Testis (tissue), 3 donors: ENCODE data around the gene ABCB9. TPM values are rescaled to one million over a fixed set of nuclear protein-coding genes. Genes with fewer than 3 reads are reported as not detected.
A peak's percentile ranks its signal among the peaks of the same experiment; 100 is the strongest.

Experiments used
- DNase-seq: peaks from one replicate; pipeline ENCODE4 v3.0.0-alpha.2; 2019
- H3K27ac ChIP-seq, 2 donors: fragments of 200-600 bp; sonication (generic); one replicate each; pipeline ENCODE4 v1.5.1; 2019
- H3K27me3 ChIP-seq: fragments of 200-600 bp; sonication (generic); one replicate; pipeline ENCODE4 v1.5.1; 2019
- H3K36me3 ChIP-seq: fragments of 200-600 bp; sonication (generic); one replicate; pipeline ENCODE4 v1.5.1; 2017; ENCODE audit warnings: low read depth; ENCODE audit errors: missing control alignments
- H3K4me1 ChIP-seq: fragments of 200-600 bp; sonication (generic); one replicate; pipeline ENCODE4 v1.5.1; 2019
- H3K4me3 ChIP-seq, 2 donors: fragments of 200-600 bp; sonication (generic); one replicate each; pipeline ENCODE4 v1.5.1; 2017 to 2019
- H3K9me3 ChIP-seq: fragments of 200-600 bp; sonication (generic); one replicate; pipeline ENCODE4 v1.5.1; 2017
- CTCF ChIP-seq, 3 experiments: fragments of 450-650 bp in 2 of 3; fragments of 200-600 bp in 1 of 3; sonication (generic) in 1 of 3; IDR thresholded peaks; one replicate each; pipeline ENCODE4 v1.5.1; 2016 to 2019; ENCODE audit warnings: antibody characterized with exemption in 3 of 3, mild to moderate bottlenecking in 2 of 3, moderate library complexity in 1 of 3
- POLR2A ChIP-seq: fragments of 450-650 bp; IDR thresholded peaks from one replicate; pipeline ENCODE4 v1.6.1; 2017; ENCODE audit warnings: antibody characterized with exemption, mild to moderate bottlenecking, moderate library complexity
- WGBS, 2 donors: methylation state at CpG; one replicate each; pipeline ENCODE4 v1.1.5; 2018; 5-methylcytosine and 5-hydroxymethylcytosine counted together
- intact Hi-C: fragments of 100-400 bp; cut with DNase I; formaldehyde crosslinking; loops from one replicate; pipeline ENCODE4 v1.15.1; 2023; ENCODE audit warnings: low total_unique reads
- polyA plus RNA-seq: library from polyadenylated mRNA; stranded (reverse); fragments of 350-450 nt; fragmentation: Illumina TruSeq; extraction: RNeasy Lipid Tissue Mini Kit (QIAGEN cat#74804); gene quantifications from one replicate; pipeline ENCODE4 v1.2.3, GENCODE V29; 2014; ENCODE audit warnings: low read depth, low replicate concordance; ENCODE audit not compliant: insufficient read depth
- total RNA-seq, 2 donors: library from RNA; depleted of rRNA; stranded (reverse); fragments of >200 nt; gene quantifications; one replicate each; pipeline ENCODE4 v1.2.3, GENCODE V29; 2016

ABCB9 gene
- total and polyA plus RNA-seq, 3 donors from 2014 or later: 41.6 to 82.8 (median 75.3) TPM

- Histone ChIP-seq H3K27me3 (no peaks in the 10 kb centered on the region), H3K4me3 (no peak overlapping the region), H3K9me3 (no peaks in the 10 kb centered on the region), H3K27ac (no peak overlapping the region), H3K36me3 (no peaks in the 10 kb centered on the region), H3K4me1 (peaks cover 39% of the 10 kb centered on the region)
- TF ChIP-seq POLR2A (no peak), CTCF (IDR thresholded peaks at IDR 0.05) (no peak)
- WGBS, 2 donors: 74% methylated on average over 13 to 19 of the region's 19 CpGs
- no peak for DNase-seq
- intact Hi-C loops: no loop called here
These were observed 1.6 kb downstream of the ABCB9 start for GRCh38 chr12:122964439-122965257.

GRCh38 chr12:122963941-122964265 lies 2.4 kb downstream of the ABCB9 start:
- 18 to 27% methylated on average over 2 to 8 of the region's 8 CpGs for WGBS, 2 donors
- Histone ChIP-seq H3K9me3 (no peaks in the 10 kb centered on the region), H3K4me1 (peaks cover 39% of the 10 kb centered on the region), H3K36me3 (no peaks in the 10 kb centered on the region), H3K27ac (no peak overlapping the region), H3K27me3 (no peaks in the 10 kb centered on the region), H3K4me3 (no peak overlapping the region)
- TF ChIP-seq POLR2A: no peak
- no peak for TF ChIP-seq CTCF (IDR thresholded peaks at IDR 0.05)
- intact Hi-C loops: no loop called here
- DNase-seq: peak; percentile 84

GRCh38 chr12:122961531-122962329 lies 4.5 kb downstream of the ABCB9 start:
- intact Hi-C loops: no loop called here
- WGBS, 2 donors: 74 to 82% methylated on average over 10 of the region's 10 CpGs
- no peak for DNase-seq

GRCh38 chr12:122960193-122960569 lies 6.1 kb downstream of the ABCB9 start:
- no peak for DNase-seq
- TF ChIP-seq POLR2A (no peak), CTCF (IDR thresholded peaks at IDR 0.05) (no peak)
- H3K27me3 ChIP-seq: no peaks in the 10 kb centered on the region
- peaks cover 36% of the 10 kb centered on the region for H3K4me1 ChIP-seq
- H3K27ac ChIP-seq: no peak overlapping the region
- H3K36me3 ChIP-seq: no peaks in the 10 kb centered on the region
- H3K4me3 ChIP-seq: no peak overlapping the region
- intact Hi-C loops: no loop called here
- WGBS, 2 donors: 85 to 86% methylated on average over 8 of the region's 8 CpGs
- H3K9me3 ChIP-seq: no peaks in the 10 kb centered on the region

More at GRCh38 chr12:122961531-122962329, 4.5 kb downstream of the ABCB9 start:
- Histone ChIP-seq H3K4me3 (no peak overlapping the region), H3K27me3 (no peaks in the 10 kb centered on the region), H3K9me3 (no peaks in the 10 kb centered on the region), H3K27ac (peak overlapping the region in 1 of 2 donors; percentile 6), H3K4me1 (peaks cover 39% of the 10 kb centered on the region), H3K36me3 (no peaks in the 10 kb centered on the region)
- TF ChIP-seq CTCF (IDR thresholded peaks at IDR 0.05) (no peak), POLR2A (no peak)
